Measurements from ENCODE around the gene EMILIN2.

- TF ChIP-seq, protein P1, sequence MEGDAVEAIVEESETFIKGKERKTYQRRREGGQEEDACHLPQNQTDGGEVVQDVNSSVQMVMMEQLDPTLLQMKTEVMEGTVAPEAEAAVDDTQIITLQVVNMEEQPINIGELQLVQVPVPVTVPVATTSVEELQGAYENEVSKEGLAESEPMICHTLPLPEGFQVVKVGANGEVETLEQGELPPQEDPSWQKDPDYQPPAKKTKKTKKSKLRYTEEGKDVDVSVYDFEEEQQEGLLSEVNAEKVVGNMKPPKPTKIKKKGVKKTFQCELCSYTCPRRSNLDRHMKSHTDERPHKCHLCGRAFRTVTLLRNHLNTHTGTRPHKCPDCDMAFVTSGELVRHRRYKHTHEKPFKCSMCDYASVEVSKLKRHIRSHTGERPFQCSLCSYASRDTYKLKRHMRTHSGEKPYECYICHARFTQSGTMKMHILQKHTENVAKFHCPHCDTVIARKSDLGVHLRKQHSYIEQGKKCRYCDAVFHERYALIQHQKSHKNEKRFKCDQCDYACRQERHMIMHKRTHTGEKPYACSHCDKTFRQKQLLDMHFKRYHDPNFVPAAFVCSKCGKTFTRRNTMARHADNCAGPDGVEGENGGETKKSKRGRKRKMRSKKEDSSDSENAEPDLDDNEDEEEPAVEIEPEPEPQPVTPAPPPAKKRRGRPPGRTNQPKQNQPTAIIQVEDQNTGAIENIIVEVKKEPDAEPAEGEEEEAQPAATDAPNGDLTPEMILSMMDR (optimal IDR thresholded peaks at IDR 0.05 in 1 of 3, IDR thresholded peaks at IDR 0.05 in 1 of 3, conservative IDR thresholded peaks at IDR 0.05 in 1 of 3; ENCODE audit: extremely low read depth in 1 of 3, insufficient read depth in 2 of 3, low read length in 3 of 3), result no peak
- no peak for TF ChIP-seq EZH2 (IDR thresholded peaks at IDR 0.05; ENCODE audit: low read length)
Measured at GRCh38 chr18:2853173-2853925, 6.5 kb downstream of the EMILIN2 start.

Measured in keratinocyte (primary cell).